Lower leg skin (tissue), 3 donors: Measurements from ENCODE around the gene APEH.

Experiments
- CTCF ChIP-seq, 3 donors: fragments of 450-650 bp; IDR thresholded peaks; one replicate each; pipeline ENCODE4 v1.5.1; 2016; ENCODE audit warnings: antibody characterized with exemption in 3 of 3, mild to moderate bottlenecking in 3 of 3, moderate library complexity in 2 of 3
- POLR2A ChIP-seq, 2 donors: fragments of 450-650 bp; IDR thresholded peaks; one replicate each; pipeline ENCODE4 v1.6.1; 2016 to 2017; ENCODE audit warnings: antibody characterized with exemption in 2 of 2, mild to moderate bottlenecking in 1 of 2, moderate library complexity in 1 of 2

GRCh38 chr3:49721596-49721895, 47.4 kb downstream of the APEH start:
- TF ChIP-seq CTCF (IDR thresholded peaks at IDR 0.05), result no peak
- TF ChIP-seq POLR2A (IDR thresholded peaks at IDR 0.05), result no peak
